Transverse colon (tissue), 4 donors: ENCODE results near the gene FRG2. TPM values are rescaled to one million over a fixed set of nuclear protein-coding genes. Genes with fewer than 3 reads are reported as not detected.

Source experiments
- DNase-seq: peaks from one replicate; pipeline ENCODE4 v3.0.0-alpha.2; 2019
- H3K27ac ChIP-seq, 4 donors: fragments of 200-600 bp; sonication (generic); 2 replicates each; pipeline ENCODE4 v1.5.1; 2016 to 2018; ENCODE audit warnings: inconsistent platforms in 4 of 4
- H3K27me3 ChIP-seq: fragments of 200-600 bp; sonication (generic); 2 replicates; pipeline ENCODE4 v1.5.1; 2017; ENCODE audit warnings: inconsistent platforms
- H3K36me3 ChIP-seq, 4 donors: fragments of 200-600 bp; sonication (generic); 2 replicates each; pipeline ENCODE4 v1.5.1; 2017 to 2019; ENCODE audit warnings: inconsistent platforms in 4 of 4
- H3K4me1 ChIP-seq, 4 donors: fragments of 200-600 bp; sonication (generic); 2 replicates each; pipeline ENCODE4 v1.5.1; 2017 to 2020; ENCODE audit warnings: inconsistent platforms in 4 of 4
- H3K4me3 ChIP-seq, 4 donors: fragments of 200-600 bp; sonication (generic); 1 replicate in 1 of 4; 2 replicates in 3 of 4; pipeline versions ENCODE4 v1.5.1 to v1.6.1; 2017 to 2019; ENCODE audit warnings: inconsistent platforms in 4 of 4
- H3K9me3 ChIP-seq, 2 donors: fragments of 200-600 bp; sonication (generic); 2 replicates each; pipeline ENCODE4 v1.5.1; 2017 to 2019; ENCODE audit warnings: inconsistent platforms in 2 of 2
- EP300 ChIP-seq: sonication (generic); formaldehyde crosslinking; IDR thresholded peaks from one replicate; pipeline ENCODE4 v1.6.1; 2017; ENCODE audit warnings: antibody characterized with exemption, low read depth
- POLR2A ChIP-seq: fragments of 450-650 bp; IDR thresholded peaks from one replicate; pipeline ENCODE4 v1.6.1; 2016; ENCODE audit warnings: antibody characterized with exemption, mild to moderate bottlenecking, moderate library complexity
- POLR2AphosphoS5 ChIP-seq, 3 donors: sonication (generic); formaldehyde crosslinking; IDR thresholded peaks; one replicate each; pipeline ENCODE4 v1.6.1; 2016; ENCODE audit warnings: antibody characterized with exemption in 3 of 3
- WGBS, 2 donors: methylation state at CpG; one replicate each; pipeline ENCODE4 v1.1.5; 2018; ENCODE audit warnings: low coverage in 1 of 2; 5-methylcytosine and 5-hydroxymethylcytosine counted together
- in situ Hi-C, 4 donors: fragments of 200-750 bp; cut with MboI; loops; one replicate each; pipeline versions ENCODE4 v1.15.0 to v1.15.1; 2017; ENCODE audit warnings: low sequenced_read_pairs in 3 of 4, low pct_ligation_motif_present in 1 of 4, low pct_unique_long_range_greater_than_20kb in 1 of 4
- intact Hi-C: fragments of 100-400 bp; cut with DNase I; formaldehyde crosslinking; loops from one replicate; pipeline ENCODE4 v1.15.1; 2023; ENCODE audit warnings: low total_unique reads
- small RNA-seq, 4 donors: library from RNA; depleted of rRNA; stranded (forward); fragments of <200 nt; gene quantifications; one replicate each; pipeline ENCODE3, GENCODE V24; 2016
- total RNA-seq, 4 donors: library from RNA; depleted of rRNA; stranded (reverse); fragments of >200 nt; gene quantifications; one replicate each; pipeline ENCODE4 v1.1.0, GENCODE V29; 2016
- TF ChIP-seq, protein P1 (sequence below), 5 experiments: fragments of 200-600 bp in 3 of 5; fragments of 450-650 bp in 2 of 5; sonication (generic) in 3 of 5; IDR thresholded peaks; 1 replicate in 2 of 5; 2 replicates in 3 of 5; pipeline ENCODE4 v1.5.1; 2016 to 2017; ENCODE audit warnings: antibody characterized with exemption in 5 of 5, inconsistent platforms in 3 of 5, mild to moderate bottlenecking in 2 of 5, moderate library complexity in 1 of 5

The FRG2 gene
- total RNA-seq, 4 donors from 2014 or later, result not detected

DNA sequence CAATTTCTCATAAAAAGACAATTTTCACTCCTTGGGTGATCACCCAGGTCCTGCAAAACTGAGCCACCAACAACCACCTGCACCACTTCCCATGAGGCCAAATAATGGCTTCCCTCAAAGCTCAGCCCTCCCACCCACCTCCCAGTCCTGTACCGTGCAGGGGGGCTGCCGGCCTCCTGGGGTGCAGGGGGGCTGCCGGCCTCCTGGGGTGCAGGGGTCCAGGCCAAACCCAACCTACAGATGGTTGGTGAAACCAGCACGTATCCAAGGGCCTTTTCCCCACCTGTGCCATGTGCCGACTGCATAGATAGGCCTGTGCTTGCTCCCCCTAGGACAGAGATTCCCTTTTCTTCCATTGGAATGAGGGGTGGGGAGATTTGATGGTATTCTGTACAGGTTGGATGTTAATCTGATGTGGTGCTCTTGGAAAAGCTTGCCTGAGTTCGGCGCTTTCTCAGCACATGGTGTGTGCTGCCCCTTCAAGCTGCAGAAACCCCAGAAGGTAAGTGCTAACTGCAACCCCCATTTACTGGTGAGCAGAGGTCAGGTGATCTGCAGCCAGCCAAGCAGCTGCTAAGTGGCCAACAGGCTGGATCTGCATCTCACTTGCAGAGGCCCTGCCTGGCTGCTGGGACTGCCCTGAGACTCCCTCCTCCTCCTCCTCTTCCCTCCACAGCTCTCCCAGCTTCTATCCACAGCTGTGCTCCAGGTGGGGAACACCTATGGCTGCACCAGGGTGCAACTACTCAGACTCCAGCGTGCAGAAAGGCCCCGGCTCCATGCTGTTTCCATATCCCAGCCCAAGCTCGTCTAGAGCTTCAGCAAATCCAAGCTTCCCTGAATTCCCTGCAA lies 47.6 kb downstream of the FRG2 start:
- 72% methylated on average over 10 of the region's 10 CpGs; no CpG with 5 or more reads in 1 of the 2 donors for whole genome bisulfite sequencing, 2 donors
- intact Hi-C loops, result no loop called here
- H3K9me3 ChIP-seq, result no peaks in the 10 kb centered on the region

More for the DNA sequence above, 47.6 kb downstream of the FRG2 start:
- Histone ChIP-seq H3K36me3 (no peaks in the 10 kb centered on the region), H3K27ac (no peak overlapping the region), H3K4me3 (no peak overlapping the region), H3K4me1 (no peaks in the 10 kb centered on the region), H3K27me3 (no peaks in the 10 kb centered on the region)
- no peak for DNase-seq
- no peak for TF ChIP-seq EP300
- TF ChIP-seq, protein P1, sequence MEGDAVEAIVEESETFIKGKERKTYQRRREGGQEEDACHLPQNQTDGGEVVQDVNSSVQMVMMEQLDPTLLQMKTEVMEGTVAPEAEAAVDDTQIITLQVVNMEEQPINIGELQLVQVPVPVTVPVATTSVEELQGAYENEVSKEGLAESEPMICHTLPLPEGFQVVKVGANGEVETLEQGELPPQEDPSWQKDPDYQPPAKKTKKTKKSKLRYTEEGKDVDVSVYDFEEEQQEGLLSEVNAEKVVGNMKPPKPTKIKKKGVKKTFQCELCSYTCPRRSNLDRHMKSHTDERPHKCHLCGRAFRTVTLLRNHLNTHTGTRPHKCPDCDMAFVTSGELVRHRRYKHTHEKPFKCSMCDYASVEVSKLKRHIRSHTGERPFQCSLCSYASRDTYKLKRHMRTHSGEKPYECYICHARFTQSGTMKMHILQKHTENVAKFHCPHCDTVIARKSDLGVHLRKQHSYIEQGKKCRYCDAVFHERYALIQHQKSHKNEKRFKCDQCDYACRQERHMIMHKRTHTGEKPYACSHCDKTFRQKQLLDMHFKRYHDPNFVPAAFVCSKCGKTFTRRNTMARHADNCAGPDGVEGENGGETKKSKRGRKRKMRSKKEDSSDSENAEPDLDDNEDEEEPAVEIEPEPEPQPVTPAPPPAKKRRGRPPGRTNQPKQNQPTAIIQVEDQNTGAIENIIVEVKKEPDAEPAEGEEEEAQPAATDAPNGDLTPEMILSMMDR (IDR thresholded peaks at IDR 0.05), result no peak
- TF ChIP-seq POLR2AphosphoS5 (IDR thresholded peaks at IDR 0.05), result no peak
- TF ChIP-seq POLR2A, result no peak
- in situ Hi-C loops, result no loop called here

Small RNA genes lying within 50 kb of the gene (small RNA-seq; reads per million reads assigned to genes)
- gene RNA5SP174, result 0.28 to 1.7 (median 0.47) reads per million in 4 donors
- gene RNA5SP175, result 1.9 to 11.2 (median 3.8) reads per million in 4 donors

Other genes with a start within 250 kb of the FRG2 start
- gene FRG1, start 86.4 kb downstream of the FRG2 start, total RNA-seq, result 10 to 100 TPM in 3 of 4 donors, 1 to 10 TPM in 1; 7.1 to 42.2 (median 19.4) TPM
- not detected for gene DBET, start 37.2 kb upstream of the FRG2 start, total RNA-seq
- gene DUX4, start 146.5 kb upstream of the FRG2 start, total RNA-seq, result not detected